H9 (cell line): ENCODE data around the gene CNNM2. TPM values are rescaled to one million over a fixed set of nuclear protein-coding genes. Genes with fewer than 3 reads are reported as not detected.

ENCODE experiments used
- DNase-seq: peaks from one replicate; pipeline ENCODE4 v3.0.0-alpha.2; 2017
- H2AFZ ChIP-seq: one replicate; pipeline ENCODE4 v1.6.1; 2013; ENCODE audit warnings: mild to moderate bottlenecking, low read length, control low read depth, moderate library complexity
- H2AK5ac ChIP-seq: 2 replicates; pipeline ENCODE4 v1.6.1; 2013; ENCODE audit warnings: low read length, control low read depth, mixed read lengths; ENCODE audit not compliant: insufficient read length
- H2BK120ac ChIP-seq: one replicate; pipeline ENCODE4 v1.6.1; 2013; ENCODE audit warnings: low read depth, mild to moderate bottlenecking, low read length, control low read depth, inconsistent platforms; ENCODE audit not compliant: poor library complexity, severe bottlenecking
- H2BK12ac ChIP-seq: 2 replicates; pipeline ENCODE4 v1.6.1; 2013; ENCODE audit warnings: low read length, control low read depth, mixed read lengths, low read depth; ENCODE audit not compliant: insufficient read length
- H2BK15ac ChIP-seq: 2 replicates; pipeline ENCODE4 v1.6.1; 2013; ENCODE audit warnings: low read depth, low read length, control low read depth
- H2BK20ac ChIP-seq: one replicate; pipeline ENCODE4 v1.6.1; 2013; ENCODE audit warnings: low read depth, mild to moderate bottlenecking, low read length, control low read depth, inconsistent platforms; ENCODE audit not compliant: poor library complexity, severe bottlenecking
- H2BK5ac ChIP-seq: 2 replicates; pipeline ENCODE4 v1.6.1; 2013; ENCODE audit warnings: low read length, control low read depth, mixed read lengths; ENCODE audit not compliant: insufficient read length
- H3K14ac ChIP-seq: 2 replicates; pipeline ENCODE4 v1.6.1; 2013; ENCODE audit warnings: low read length, control low read depth; ENCODE audit not compliant: insufficient read depth
- H3K18ac ChIP-seq: 2 replicates; pipeline ENCODE4 v1.6.1; 2013; ENCODE audit warnings: low read depth, mild to moderate bottlenecking, mixed read lengths, low read length, control low read depth; ENCODE audit not compliant: insufficient read length
- H3K23ac ChIP-seq: 2 replicates; pipeline ENCODE4 v1.6.1; 2013; ENCODE audit warnings: low read length, control low read depth, mixed read lengths, low read depth; ENCODE audit not compliant: insufficient read length
- H3K23me2 ChIP-seq: 2 replicates; pipeline ENCODE4 v1.6.1; 2013; ENCODE audit warnings: low read depth, mild to moderate bottlenecking, mixed read lengths, low read length, control low read depth; ENCODE audit not compliant: insufficient read length, poor library complexity, severe bottlenecking
- H3K27ac ChIP-seq: 2 replicates; pipeline ENCODE4 v1.5.1; 2013; ENCODE audit warnings: low read length, control low read depth, mixed read lengths, low read depth; ENCODE audit not compliant: insufficient read length
- H3K27me3 ChIP-seq: 2 replicates; pipeline ENCODE4 v1.6.1; 2013; ENCODE audit warnings: low read length, control low read depth, inconsistent platforms; ENCODE audit not compliant: insufficient read depth
- H3K4ac ChIP-seq: 2 replicates; pipeline ENCODE4 v1.6.1; 2013; ENCODE audit warnings: low read depth, mild to moderate bottlenecking, control low read depth, inconsistent platforms, low read length, moderate library complexity
- H3K4me1 ChIP-seq: 2 replicates; pipeline ENCODE4 v1.6.1; 2013; ENCODE audit warnings: low read length, control low read depth, inconsistent platforms; ENCODE audit not compliant: insufficient read depth
- H3K4me2 ChIP-seq: 2 replicates; pipeline ENCODE4 v1.6.1; 2013; ENCODE audit warnings: low read length, control low read depth, mixed read lengths; ENCODE audit not compliant: insufficient read length, insufficient read depth
- H3K56ac ChIP-seq: 2 replicates; pipeline ENCODE4 v1.6.1; 2013; ENCODE audit warnings: low read depth, mild to moderate bottlenecking, mixed read lengths, low read length, control low read depth; ENCODE audit not compliant: insufficient read length
- H3K79me1 ChIP-seq: 2 replicates; pipeline ENCODE4 v1.6.1; 2013; ENCODE audit warnings: low read depth, mild to moderate bottlenecking, moderate library complexity, low read length, control low read depth, inconsistent platforms; ENCODE audit not compliant: insufficient read depth, poor library complexity, severe bottlenecking
- H3K79me2 ChIP-seq: 2 replicates; pipeline ENCODE4 v1.6.1; 2013; ENCODE audit warnings: low read length, control low read depth, inconsistent platforms; ENCODE audit not compliant: insufficient read depth
- H3K9ac ChIP-seq: 2 replicates; pipeline ENCODE4 v1.6.1; 2013; ENCODE audit warnings: low read length, control low read depth, mixed read lengths; ENCODE audit not compliant: insufficient read length; ENCODE audit errors: extremely low read depth
- H3K9me3 ChIP-seq: one replicate; pipeline ENCODE4 v1.6.1; 2013; ENCODE audit warnings: low read depth, low read length, inconsistent platforms; ENCODE audit not compliant: control insufficient read depth
- H3T11ph ChIP-seq: one replicate; pipeline ENCODE4 v1.6.1; 2013; ENCODE audit warnings: mild to moderate bottlenecking, low read length, control low read depth, inconsistent platforms
- H4K20me1 ChIP-seq: one replicate; pipeline ENCODE4 v1.6.1; 2013; ENCODE audit not compliant: control insufficient read depth, insufficient read length, insufficient read depth
- H4K5ac ChIP-seq: 2 replicates; pipeline ENCODE4 v1.6.1; 2013; ENCODE audit warnings: low read depth, mild to moderate bottlenecking, mixed read lengths, low read length, control low read depth; ENCODE audit not compliant: insufficient read length
- H4K8ac ChIP-seq: replicated peaks from 2 replicates; pipeline ENCODE4 v1.6.1; 2013; ENCODE audit warnings: low read length, control low read depth, mixed read lengths, low read depth; ENCODE audit not compliant: insufficient read length
- H4K91ac ChIP-seq: 2 replicates; pipeline ENCODE4 v1.6.1; 2013; ENCODE audit warnings: low read depth, mild to moderate bottlenecking, moderate library complexity, mixed read lengths, low read length, control low read depth; ENCODE audit not compliant: insufficient read length
- H3K27ac Mint-ChIP-seq, 3 experiments: 2 replicates in 2 of 3; 3 replicates in 1 of 3; pipeline ENCODE4 v1.8.0; 2020 to 2021; ENCODE audit warnings: mixed read lengths in 3 of 3, mild to moderate bottlenecking in 1 of 3, moderate library complexity in 1 of 3
- H3K27me3 Mint-ChIP-seq: 2 replicates; pipeline ENCODE4 v1.8.0; 2021; ENCODE audit warnings: low read depth, mild to moderate bottlenecking, moderate library complexity, mixed read lengths
- H3K36me3 Mint-ChIP-seq, 3 experiments: 2 replicates in 2 of 3; 3 replicates in 1 of 3; pipeline ENCODE4 v1.8.0; 2020 to 2021; ENCODE audit warnings: low read depth in 3 of 3, mixed read lengths in 3 of 3; ENCODE audit not compliant: insufficient read depth in 1 of 3
- H3K4me1 Mint-ChIP-seq, 2 experiments: 2 replicates each; pipeline ENCODE4 v1.8.0; 2020; ENCODE audit warnings: mixed read lengths in 2 of 2
- H3K4me3 Mint-ChIP-seq, 2 experiments: 2 replicates in 1 of 2; 3 replicates in 1 of 2; pipeline ENCODE4 v1.8.0; 2020 to 2021; ENCODE audit warnings: mild to moderate bottlenecking in 2 of 2, mixed read lengths in 2 of 2, moderate library complexity in 1 of 2
- H3K9me3 Mint-ChIP-seq, 2 experiments: 2 replicates in 1 of 2; 3 replicates in 1 of 2; pipeline ENCODE4 v1.8.0; 2020; ENCODE audit warnings: mild to moderate bottlenecking in 2 of 2, mixed read lengths in 2 of 2, moderate library complexity in 1 of 2
- WGBS: extraction: QIAGEN DNeasy Blood & Tissue Kit; methylation state at CpG from one replicate; pipeline ENCODE4 v1.1.7; 2013; ENCODE audit warnings: missing lambda C conversion rate, low lambda C conversion rate, mixed read lengths; ENCODE audit not compliant: insufficient read length; ENCODE audit errors: extremely low coverage; 5-methylcytosine and 5-hydroxymethylcytosine counted together
- total RNA-seq: library from RNA; stranded (reverse); gene quantifications from 2 replicates; pipeline ENCODE4 v1.2.1, GENCODE V29; 2021
- TF ChIP-seq, protein P1 (sequence below): fragments of 200-600 bp; sonication (generic); conservative IDR thresholded peaks from 3 replicates; pipeline ENCODE4 v1.8.0; 2021; ENCODE audit warnings: antibody characterized with exemption, mild to moderate bottlenecking

The CNNM2 gene
- total RNA-seq, 1 experiment from 2014 or later = 17.5 TPM

DNA sequence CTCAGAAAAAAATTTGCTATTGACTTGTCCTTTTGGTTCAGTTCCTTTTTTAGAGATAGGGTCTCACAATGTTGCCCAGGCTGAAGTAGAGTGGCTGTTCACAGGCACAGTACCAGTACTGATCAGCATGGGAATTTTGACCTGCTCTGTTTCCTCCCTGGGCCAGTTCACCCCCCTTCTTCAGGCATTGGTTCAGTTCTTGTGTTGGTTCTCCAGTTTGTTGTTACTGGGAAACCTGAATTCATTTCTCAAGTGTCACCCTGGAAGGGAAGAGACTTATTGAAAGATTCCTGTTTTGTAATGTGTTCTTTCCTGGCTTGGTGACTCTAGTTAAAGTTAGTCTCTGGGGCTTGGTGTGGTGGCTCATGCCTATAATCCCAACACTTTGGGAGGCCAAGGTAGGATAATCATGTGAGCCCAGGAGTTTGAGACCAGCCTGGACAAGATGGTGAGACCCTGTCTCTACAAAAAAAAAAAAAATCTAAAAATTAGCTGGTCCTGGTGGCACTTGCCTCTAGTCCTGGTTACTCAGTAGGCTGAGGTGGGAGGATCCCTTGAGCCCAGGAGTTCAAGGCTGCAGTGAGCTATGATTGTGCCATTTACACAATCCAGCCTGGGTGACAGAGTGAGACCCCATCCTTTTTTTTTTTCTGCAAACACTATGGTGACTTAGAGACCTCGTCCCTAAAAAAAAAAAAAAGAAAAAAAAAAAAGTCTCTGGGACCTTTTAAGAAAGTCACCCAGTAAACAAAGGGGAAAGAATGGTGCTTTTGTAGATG lies 52.7 kb downstream of the CNNM2 start:
- H3K4me3 Mint-ChIP-seq = no peak overlapping the region

More for the DNA sequence above, 52.7 kb downstream of the CNNM2 start:
- Histone ChIP-seq H4K91ac (no peak overlapping the region), H3T11ph (no peak overlapping the region), H3K79me2 (no peaks in the 10 kb centered on the region), H3K4me2 (no peak overlapping the region), H3K4ac (no peak overlapping the region), H2BK120ac (no peak overlapping the region), H3K9me3 (no peaks in the 10 kb centered on the region), H2AK5ac (no peak overlapping the region), H2BK12ac (no peak overlapping the region), H2BK15ac (no peak overlapping the region), H3K14ac (no peak overlapping the region), H3K18ac (no peak overlapping the region), H3K27me3 (no peaks in the 10 kb centered on the region), H3K27ac (no peak overlapping the region), H3K56ac (no peak overlapping the region), H3K79me1 (no peaks in the 10 kb centered on the region), H2BK20ac (no peak overlapping the region), H3K4me1 (no peaks in the 10 kb centered on the region), H4K5ac (no peak overlapping the region), H3K9ac (no peak overlapping the region), H3K23me2 (no peaks in the 10 kb centered on the region), H4K8ac (no peak overlapping the region), H3K23ac (no peak overlapping the region), H4K20me1 (no peaks in the 10 kb centered on the region), H2AFZ (no peak overlapping the region), H2BK5ac (no peak overlapping the region)
- no CpG with 5 or more reads among the region's 1 CpG for WGBS
- H3K27ac Mint-ChIP-seq = no peak overlapping the region
- no peaks in the 10 kb centered on the region for H3K27me3 Mint-ChIP-seq
- H3K9me3 Mint-ChIP-seq = no peaks in the 10 kb centered on the region
- H3K36me3 Mint-ChIP-seq = no peaks in the 10 kb centered on the region
- DNase-seq = no peak
- H3K4me1 Mint-ChIP-seq = no peaks in the 10 kb centered on the region; a peak in 1 of 4 replicates
- TF ChIP-seq, protein P1, sequence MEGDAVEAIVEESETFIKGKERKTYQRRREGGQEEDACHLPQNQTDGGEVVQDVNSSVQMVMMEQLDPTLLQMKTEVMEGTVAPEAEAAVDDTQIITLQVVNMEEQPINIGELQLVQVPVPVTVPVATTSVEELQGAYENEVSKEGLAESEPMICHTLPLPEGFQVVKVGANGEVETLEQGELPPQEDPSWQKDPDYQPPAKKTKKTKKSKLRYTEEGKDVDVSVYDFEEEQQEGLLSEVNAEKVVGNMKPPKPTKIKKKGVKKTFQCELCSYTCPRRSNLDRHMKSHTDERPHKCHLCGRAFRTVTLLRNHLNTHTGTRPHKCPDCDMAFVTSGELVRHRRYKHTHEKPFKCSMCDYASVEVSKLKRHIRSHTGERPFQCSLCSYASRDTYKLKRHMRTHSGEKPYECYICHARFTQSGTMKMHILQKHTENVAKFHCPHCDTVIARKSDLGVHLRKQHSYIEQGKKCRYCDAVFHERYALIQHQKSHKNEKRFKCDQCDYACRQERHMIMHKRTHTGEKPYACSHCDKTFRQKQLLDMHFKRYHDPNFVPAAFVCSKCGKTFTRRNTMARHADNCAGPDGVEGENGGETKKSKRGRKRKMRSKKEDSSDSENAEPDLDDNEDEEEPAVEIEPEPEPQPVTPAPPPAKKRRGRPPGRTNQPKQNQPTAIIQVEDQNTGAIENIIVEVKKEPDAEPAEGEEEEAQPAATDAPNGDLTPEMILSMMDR = no peak
